Measurements from ENCODE around the gene FGF9.

DNA sequence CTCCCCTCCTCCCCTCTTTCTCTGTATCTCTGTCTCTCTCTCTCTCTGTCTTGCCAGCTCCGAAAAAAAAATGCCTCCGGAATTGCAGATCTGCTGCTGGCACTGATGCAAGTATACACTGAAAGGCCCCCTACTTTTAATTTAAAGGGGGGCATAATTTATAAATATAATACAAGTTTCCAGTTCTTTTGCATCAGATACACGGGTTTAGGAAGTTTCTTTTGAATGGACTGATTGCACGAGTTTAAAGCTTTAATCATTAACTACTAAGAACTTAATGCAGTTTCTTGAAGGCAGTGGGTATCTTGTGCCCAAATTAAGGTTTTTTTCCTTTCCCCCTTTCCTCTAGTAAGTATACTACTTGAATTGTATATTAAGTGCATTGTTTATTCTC, 1.4 kb downstream of the FGF9 start:
- no peak for TF ChIP-seq POLR2AphosphoS5 (IDR thresholded peaks at IDR 0.05)
- TF ChIP-seq POLR2A (IDR thresholded peaks at IDR 0.05), result no peak
- TF ChIP-seq, protein P1, sequence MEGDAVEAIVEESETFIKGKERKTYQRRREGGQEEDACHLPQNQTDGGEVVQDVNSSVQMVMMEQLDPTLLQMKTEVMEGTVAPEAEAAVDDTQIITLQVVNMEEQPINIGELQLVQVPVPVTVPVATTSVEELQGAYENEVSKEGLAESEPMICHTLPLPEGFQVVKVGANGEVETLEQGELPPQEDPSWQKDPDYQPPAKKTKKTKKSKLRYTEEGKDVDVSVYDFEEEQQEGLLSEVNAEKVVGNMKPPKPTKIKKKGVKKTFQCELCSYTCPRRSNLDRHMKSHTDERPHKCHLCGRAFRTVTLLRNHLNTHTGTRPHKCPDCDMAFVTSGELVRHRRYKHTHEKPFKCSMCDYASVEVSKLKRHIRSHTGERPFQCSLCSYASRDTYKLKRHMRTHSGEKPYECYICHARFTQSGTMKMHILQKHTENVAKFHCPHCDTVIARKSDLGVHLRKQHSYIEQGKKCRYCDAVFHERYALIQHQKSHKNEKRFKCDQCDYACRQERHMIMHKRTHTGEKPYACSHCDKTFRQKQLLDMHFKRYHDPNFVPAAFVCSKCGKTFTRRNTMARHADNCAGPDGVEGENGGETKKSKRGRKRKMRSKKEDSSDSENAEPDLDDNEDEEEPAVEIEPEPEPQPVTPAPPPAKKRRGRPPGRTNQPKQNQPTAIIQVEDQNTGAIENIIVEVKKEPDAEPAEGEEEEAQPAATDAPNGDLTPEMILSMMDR (IDR thresholded peaks at IDR 0.05), result no peak

Measured in transverse colon (tissue), 4 donors.